ENCODE data around the gene PIK3AP1.

The PIK3AP1 gene

GRCh38 chr10:96639899-96640298 is 80.4 kb downstream of the PIK3AP1 start:
- no peak for DNase-seq

- no peak for DNase-seq
Observed at GRCh38 chr10:96638696-96639095, 81.6 kb downstream of the PIK3AP1 start.

GRCh38 chr10:96638120-96638519 is 82.2 kb downstream of the PIK3AP1 start:
- DNase-seq: no peak

GRCh38 chr10:96637709-96638108 is 82.6 kb downstream of the PIK3AP1 start:
- no peak for DNase-seq

GRCh38 chr10:96636551-96636950 is 83.8 kb downstream of the PIK3AP1 start:
- no peak for DNase-seq

- no peak for DNase-seq
Observed at GRCh38 chr10:96632974-96633710, 87.2 kb downstream of the PIK3AP1 start.

GRCh38 chr10:96627292-96627691 is 93.0 kb downstream of the PIK3AP1 start:
- DNase-seq: no peak

GRCh38 chr10:96626795-96627194 is 93.5 kb downstream of the PIK3AP1 start:
- DNase-seq: no peak

GRCh38 chr10:96625173-96625572 is 95.1 kb downstream of the PIK3AP1 start:
- DNase-seq: no peak

- DNase-seq: no peak
Observed at GRCh38 chr10:96622013-96622787, 98.1 kb downstream of the PIK3AP1 start.

- no peak for DNase-seq
Observed at GRCh38 chr10:96619796-96620773, 100.2 kb downstream of the PIK3AP1 start.

GRCh38 chr10:96619120-96619519 is 101.2 kb downstream of the PIK3AP1 start:
- DNase-seq: no peak

GRCh38 chr10:96618653-96619052 is 101.7 kb downstream of the PIK3AP1 start:
- DNase-seq: no peak

GRCh38 chr10:96616961-96617360 is 103.4 kb downstream of the PIK3AP1 start:
- DNase-seq: no peak

- DNase-seq: no peak
Observed at GRCh38 chr10:96614515-96614914, 105.8 kb downstream of the PIK3AP1 start.

GRCh38 chr10:96613576-96613975 is 106.7 kb downstream of the PIK3AP1 start:
- no peak for DNase-seq

- no peak for DNase-seq
Observed at GRCh38 chr10:96612055-96612830, 108.1 kb downstream of the PIK3AP1 start.

- no peak for DNase-seq
Observed at GRCh38 chr10:96610817-96611216, 109.5 kb downstream of the PIK3AP1 start.

- DNase-seq: no peak
Observed at GRCh38 chr10:96609510-96609909, 110.8 kb downstream of the PIK3AP1 start.

- DNase-seq: no peak
Observed at GRCh38 chr10:96608805-96609204, 111.5 kb downstream of the PIK3AP1 start.

GRCh38 chr10:96608262-96608661 is 112.1 kb downstream of the PIK3AP1 start:
- no peak for DNase-seq

- DNase-seq: no peak
Observed at GRCh38 chr10:96606946-96607345, 113.4 kb downstream of the PIK3AP1 start.

All from cerebellar nuclear complex (tissue), 1 donor.